SU-DHL-6 (cell line): ENCODE measurements around the gene CCL13.

Source experiments
- H2AFZ ChIP-seq: fragments of 200-600 bp; sonication (generic); 2 replicates; pipeline ENCODE4 v1.6.1; 2014; ENCODE audit warnings: low read depth, mild to moderate bottlenecking, moderate library complexity, mixed read lengths, antibody characterized with exemption, low read length; ENCODE audit not compliant: severe bottlenecking
- H3F3A ChIP-seq: fragments of 200-600 bp; shearing (Covaris generic); 2 replicates; pipeline ENCODE4 v1.6.0; 2016; ENCODE audit warnings: antibody characterized with exemption, mild to moderate bottlenecking; ENCODE audit not compliant: insufficient read depth
- H3K27ac ChIP-seq: fragments of 200-600 bp; sonication (generic); 2 replicates; pipeline ENCODE4 v1.5.1; 2016; ENCODE audit warnings: low read depth, mild to moderate bottlenecking, low read length, moderate library complexity, mixed read lengths
- H3K27me3 ChIP-seq: fragments of 200-600 bp; sonication (generic), shearing (Covaris generic); 2 replicates; pipeline ENCODE4 v1.6.0; 2014; ENCODE audit warnings: mild to moderate bottlenecking, low read length
- H3K36me3 ChIP-seq: fragments of 200-600 bp; sonication (generic); 2 replicates; pipeline ENCODE4 v1.6.1; 2014; ENCODE audit warnings: mild to moderate bottlenecking, low read length, mixed read lengths
- H3K4me2 ChIP-seq: fragments of 300-600, 200-600 bp; shearing (Covaris generic), sonication (generic); 2 replicates; pipeline ENCODE4 v1.6.0; 2014; ENCODE audit warnings: low read length, low read depth, mild to moderate bottlenecking; ENCODE audit not compliant: poor library complexity, severe bottlenecking
- H3K4me3 ChIP-seq: fragments of 200-600 bp; sonication (generic); 2 replicates; pipeline ENCODE4 v1.5.1; 2014; ENCODE audit warnings: antibody characterized with exemption, low read length, mild to moderate bottlenecking, mixed read lengths; ENCODE audit not compliant: insufficient read depth, poor library complexity, severe bottlenecking
- H3K79me2 ChIP-seq: fragments of 200-600 bp; sonication (generic); 2 replicates; pipeline ENCODE4 v1.6.1; 2014; ENCODE audit warnings: mild to moderate bottlenecking, low read length, moderate library complexity; ENCODE audit not compliant: insufficient read depth
- H3K9ac ChIP-seq: fragments of 200-600 bp; sonication (generic); 2 replicates; pipeline ENCODE4 v1.7.0; 2014; ENCODE audit warnings: mild to moderate bottlenecking, low read length
- H3K9me2 ChIP-seq: fragments of 200-600 bp; sonication (generic); replicated peaks from 2 replicates; pipeline ENCODE4 v1.6.1; 2014; ENCODE audit warnings: low read length; ENCODE audit not compliant: insufficient read depth
- H3K9me3 ChIP-seq: fragments of 200-600 bp; sonication (generic); 2 replicates; pipeline ENCODE4 v1.6.1; 2014; ENCODE audit warnings: low read length, mixed read lengths; ENCODE audit not compliant: insufficient read depth
- H4K20me1 ChIP-seq: fragments of 200-600 bp; sonication (generic); 2 replicates; pipeline ENCODE4 v1.6.1; 2014; ENCODE audit warnings: low read depth, mild to moderate bottlenecking, antibody characterized with exemption, low read length, moderate library complexity, mixed read lengths
- CTCF ChIP-seq: fragments of 200-600 bp; sonication (generic); IDR thresholded peaks from one replicate; pipeline ENCODE4 v1.5.1; 2017; ENCODE audit warnings: antibody characterized with exemption, mild to moderate bottlenecking, low read length, moderate library complexity; ENCODE audit not compliant: insufficient read depth, poor library complexity, severe bottlenecking
- EZH2phosphoT487 ChIP-seq: fragments of 200-600 bp; sonication (generic), shearing (Covaris generic); conservative IDR thresholded peaks from 2 replicates; pipeline ENCODE4 v1.6.1; 2018; ENCODE audit warnings: mild to moderate bottlenecking, antibody characterized with exemption, low read length, moderate library complexity, mixed read lengths

CCL13 gene

GRCh38 chr17:34379868-34380267, 23.6 kb downstream of the CCL13 start:
- Histone ChIP-seq H3K9me3 (no peaks in the 10 kb centered on the region), H4K20me1 (no peaks in the 10 kb centered on the region), H3K4me2 (no peak overlapping the region), H3K27ac (no peak overlapping the region), H3K36me3 (no peaks in the 10 kb centered on the region), H3K79me2 (no peaks in the 10 kb centered on the region), H3K27me3 (no peaks in the 10 kb centered on the region), H3F3A (no peaks in the 10 kb centered on the region), H2AFZ (no peak overlapping the region), H3K9ac (no peak overlapping the region), H3K9me2 (no peaks in the 10 kb centered on the region), H3K4me3 (no peak overlapping the region)
- TF ChIP-seq EZH2phosphoT487 = no peak
- no peak for TF ChIP-seq CTCF

GRCh38 chr17:34382621-34383124, 26.4 kb downstream of the CCL13 start:
- Histone ChIP-seq H3K9ac (no peak overlapping the region), H4K20me1 (no peaks in the 10 kb centered on the region), H3K27me3 (no peaks in the 10 kb centered on the region), H3K36me3 (no peaks in the 10 kb centered on the region), H3F3A (no peaks in the 10 kb centered on the region), H3K4me3 (no peak overlapping the region), H3K9me2 (no peaks in the 10 kb centered on the region), H3K27ac (no peak overlapping the region), H3K79me2 (no peaks in the 10 kb centered on the region), H3K9me3 (no peaks in the 10 kb centered on the region), H3K4me2 (no peak overlapping the region), H2AFZ (no peak overlapping the region)
- no peak for TF ChIP-seq EZH2phosphoT487
- no peak for TF ChIP-seq CTCF

GRCh38 chr17:34383216-34383615, 26.9 kb downstream of the CCL13 start:
- Histone ChIP-seq H4K20me1 (no peaks in the 10 kb centered on the region), H3K4me2 (no peak overlapping the region), H3K9me3 (no peaks in the 10 kb centered on the region), H3K9me2 (no peaks in the 10 kb centered on the region), H3F3A (no peaks in the 10 kb centered on the region), H3K79me2 (no peaks in the 10 kb centered on the region), H3K36me3 (no peaks in the 10 kb centered on the region), H2AFZ (no peak overlapping the region), H3K27me3 (no peaks in the 10 kb centered on the region), H3K4me3 (no peak overlapping the region), H3K27ac (no peak overlapping the region), H3K9ac (no peak overlapping the region)
- TF ChIP-seq CTCF (no peak), EZH2phosphoT487 (no peak)

- Histone ChIP-seq H3K9me3 (no peaks in the 10 kb centered on the region), H3K36me3 (no peaks in the 10 kb centered on the region), H3K79me2 (no peaks in the 10 kb centered on the region), H3K9ac (no peak overlapping the region), H3K4me3 (no peak overlapping the region), H3K27me3 (no peaks in the 10 kb centered on the region), H3K4me2 (no peak overlapping the region), H3K9me2 (no peaks in the 10 kb centered on the region), H3F3A (no peaks in the 10 kb centered on the region), H4K20me1 (no peaks in the 10 kb centered on the region), H3K27ac (no peak overlapping the region), H2AFZ (no peak overlapping the region)
- TF ChIP-seq CTCF (no peak), EZH2phosphoT487 (no peak)
Measured at GRCh38 chr17:34384271-34384670, 28.0 kb downstream of the CCL13 start.
